Activated CD8-positive, alpha-beta memory T cell treated with anti-CD3 and anti-CD28 coated beads for 24 hours (primary cell): ENCODE data around the gene ATXN1.

Source experiments
- DNase-seq: peaks from one replicate; pipeline ENCODE4 v3.0.0-alpha.2; 2020

The ATXN1 gene

DNA sequence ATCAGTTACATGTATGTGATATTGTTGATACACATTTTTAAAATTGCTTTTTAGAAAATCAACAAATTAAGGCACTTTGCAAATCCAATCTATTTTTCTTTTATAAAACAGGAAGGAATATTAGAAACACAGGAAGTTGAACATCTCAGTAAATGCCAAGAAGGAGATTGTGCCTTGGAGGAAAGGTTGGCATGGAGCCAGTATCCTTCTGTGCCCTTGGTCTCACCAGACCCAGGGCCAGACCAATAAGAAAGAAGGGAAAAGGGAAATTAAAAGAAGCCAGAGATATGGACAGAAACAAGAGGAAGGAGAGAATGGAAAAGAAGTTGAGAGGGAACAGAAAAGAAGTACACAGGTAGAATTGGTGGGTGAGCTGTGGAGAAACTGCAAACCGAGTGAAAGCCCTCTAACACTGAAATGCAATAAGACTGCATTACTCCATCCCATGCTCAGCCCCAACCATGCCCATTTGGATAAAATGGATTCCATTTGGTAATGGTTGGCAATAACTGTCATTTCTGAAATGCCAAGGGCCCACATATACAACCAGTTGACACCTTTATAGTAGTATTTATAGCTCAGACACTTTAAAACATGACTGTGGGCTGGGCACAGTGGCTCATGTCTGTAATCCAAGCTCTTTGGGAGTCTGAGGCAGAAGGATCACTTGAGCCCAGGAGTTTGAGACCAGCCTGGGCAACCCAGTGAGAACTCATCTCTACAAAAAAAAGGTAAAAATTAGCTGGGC, 389.1 kb downstream of the ATXN1 start:
- DNase-seq, result no peak

DNA sequence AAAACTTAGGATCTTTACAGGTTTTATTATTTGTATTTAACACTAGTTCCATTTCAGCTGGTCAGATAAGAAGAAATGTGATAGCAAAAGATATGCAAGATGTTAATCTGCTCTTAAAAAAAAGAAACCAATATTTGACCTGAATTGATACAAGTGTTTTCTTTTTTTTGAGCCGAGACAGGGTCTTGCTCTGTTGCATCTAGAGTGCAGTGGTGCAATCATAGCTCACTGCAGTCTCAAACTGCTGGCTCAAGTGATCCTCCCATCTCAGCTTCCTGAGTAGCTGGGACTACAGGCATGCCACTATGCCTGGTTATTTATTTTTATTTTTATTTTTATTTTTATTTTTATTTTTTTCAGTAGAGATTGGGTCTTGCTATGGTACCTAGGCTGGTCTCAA, 389.9 kb downstream of the ATXN1 start:
- DNase-seq, result no peak

DNA sequence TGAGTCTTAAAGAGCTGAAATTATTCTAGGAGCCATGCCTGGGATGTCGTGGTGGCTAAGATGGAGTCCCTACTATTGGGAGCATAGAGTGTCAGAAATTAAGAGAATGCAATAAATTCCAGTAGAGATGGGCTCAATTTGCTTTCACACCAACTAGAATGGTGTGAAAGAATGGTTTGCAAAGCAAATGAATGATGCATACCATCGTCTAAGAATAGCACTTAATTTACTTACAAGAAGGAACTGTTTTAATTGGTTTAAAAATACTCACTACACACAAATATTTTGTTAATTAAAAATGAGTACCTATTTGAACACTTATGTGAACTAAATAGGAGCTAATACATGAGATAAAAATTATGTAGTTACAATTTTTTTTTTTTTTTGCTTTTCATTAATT, 390.3 kb downstream of the ATXN1 start:
- no peak for DNase-seq

DNA sequence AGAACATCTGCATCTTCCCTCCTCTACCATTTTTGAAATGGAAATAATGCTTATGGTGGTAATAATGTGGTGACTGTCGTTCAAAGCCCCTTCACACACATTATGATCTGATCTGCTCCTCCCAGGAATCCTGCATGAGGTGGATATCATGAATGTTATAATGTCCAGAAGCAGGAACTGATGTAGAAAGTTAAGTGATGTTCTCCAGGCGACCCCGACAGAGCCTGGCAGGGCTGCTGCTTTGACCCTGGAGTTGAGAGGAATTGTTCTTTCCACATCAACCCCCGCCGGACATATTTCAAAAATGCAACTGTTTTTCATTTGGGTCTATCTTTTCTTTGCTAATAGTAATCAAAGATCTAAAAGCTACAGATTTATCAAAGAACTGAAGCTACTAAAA, 391.3 kb downstream of the ATXN1 start:
- no peak for DNase-seq

GRCh38 chr6:16369140-16369745, 392.0 kb downstream of the ATXN1 start:
- DNase-seq, result no peak

DNA sequence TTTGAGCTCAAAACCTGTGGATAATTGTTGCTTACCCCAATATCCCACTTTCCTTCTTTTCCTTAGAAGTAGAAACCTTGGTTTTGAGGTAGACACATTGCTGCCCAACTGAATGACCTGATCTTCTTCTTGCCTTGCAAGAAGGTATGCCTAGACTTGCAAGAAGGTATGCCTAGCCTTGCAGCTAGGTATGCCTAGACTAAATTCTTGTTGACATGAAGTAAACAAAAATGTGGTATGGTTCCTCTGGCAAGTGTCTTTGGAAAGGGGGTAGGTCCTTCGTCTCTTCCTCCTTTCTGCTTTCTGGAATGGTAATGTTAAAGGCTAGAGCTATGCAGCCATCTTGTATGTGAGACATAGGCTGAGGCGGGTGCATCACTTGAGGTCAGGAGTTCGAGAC, 393.7 kb downstream of the ATXN1 start:
- DNase-seq, result no peak

DNA sequence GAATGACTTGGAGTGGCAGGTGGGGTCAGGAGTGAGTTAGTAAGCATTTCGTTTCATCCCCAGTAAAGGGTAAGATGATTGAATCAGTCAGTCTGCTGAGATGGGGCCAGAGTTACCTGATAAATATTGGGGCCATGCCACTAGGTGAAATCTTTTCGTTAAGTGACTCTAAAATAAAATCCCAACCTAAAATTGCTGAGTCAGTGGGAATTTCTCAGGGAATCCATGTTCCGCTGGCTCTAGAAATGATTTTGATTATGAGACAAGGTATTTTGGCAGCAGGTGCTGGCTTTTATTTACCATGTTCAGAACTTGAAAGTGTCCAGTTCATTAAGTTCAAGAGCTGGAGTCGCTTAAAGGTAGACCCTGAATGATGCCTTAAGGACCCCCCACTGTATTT, 397.5 kb downstream of the ATXN1 start:
- DNase-seq, result no peak

DNA sequence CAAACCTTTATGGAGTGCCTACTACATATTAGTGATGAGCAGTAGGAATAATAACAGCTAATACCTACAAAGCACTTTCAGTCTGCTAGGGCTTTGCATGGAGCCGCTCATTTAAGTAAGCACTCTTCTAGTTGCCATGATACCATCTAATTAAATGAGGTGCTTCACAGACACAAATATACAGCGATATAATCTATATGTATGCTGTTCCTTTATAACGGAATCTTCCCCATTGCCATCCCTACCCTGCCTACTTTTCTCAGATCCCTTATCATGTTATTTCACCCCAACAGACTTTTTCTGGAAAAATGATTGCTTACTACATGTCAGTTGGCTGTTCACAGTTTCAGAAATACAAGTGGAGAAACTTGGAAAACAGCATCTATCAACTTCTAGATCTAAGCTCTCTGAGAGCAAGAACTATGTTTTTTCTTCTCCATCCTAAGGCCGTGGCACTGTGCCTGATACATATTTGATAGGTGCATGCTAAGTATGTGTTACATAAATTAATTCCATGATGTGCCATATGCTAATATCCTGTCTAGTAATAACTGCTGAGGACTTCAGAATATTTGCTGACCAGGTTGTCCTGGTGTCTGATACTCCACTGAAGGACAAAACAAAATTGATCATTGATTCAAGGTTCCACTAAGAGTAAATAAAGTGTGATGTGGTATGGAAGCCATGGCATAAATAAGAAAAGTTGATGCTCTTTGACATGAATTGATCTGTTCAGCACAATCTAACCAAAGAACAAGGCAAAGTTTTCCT, 398.3 kb downstream of the ATXN1 start:
- no peak for DNase-seq

DNA sequence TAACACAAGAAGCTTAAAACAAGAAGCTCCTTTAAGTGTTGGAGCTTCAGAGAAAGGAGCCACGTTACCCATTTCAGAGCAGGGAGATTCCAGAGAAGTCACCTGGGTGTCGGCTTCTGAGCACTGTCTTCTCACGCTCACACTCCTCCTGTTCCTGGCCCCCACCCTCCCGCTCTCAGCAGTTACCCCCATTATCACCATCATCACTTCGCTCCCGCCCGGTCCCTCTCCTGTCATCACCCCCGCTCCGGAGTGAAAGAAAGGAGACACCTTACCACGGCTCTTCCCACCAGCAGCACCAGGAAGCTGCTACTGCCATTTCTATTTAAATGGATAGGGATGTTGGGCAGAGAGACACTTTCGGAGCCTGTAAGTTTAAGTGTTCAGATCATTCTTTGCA, 399.0 kb downstream of the ATXN1 start:
- no peak for DNase-seq

DNA sequence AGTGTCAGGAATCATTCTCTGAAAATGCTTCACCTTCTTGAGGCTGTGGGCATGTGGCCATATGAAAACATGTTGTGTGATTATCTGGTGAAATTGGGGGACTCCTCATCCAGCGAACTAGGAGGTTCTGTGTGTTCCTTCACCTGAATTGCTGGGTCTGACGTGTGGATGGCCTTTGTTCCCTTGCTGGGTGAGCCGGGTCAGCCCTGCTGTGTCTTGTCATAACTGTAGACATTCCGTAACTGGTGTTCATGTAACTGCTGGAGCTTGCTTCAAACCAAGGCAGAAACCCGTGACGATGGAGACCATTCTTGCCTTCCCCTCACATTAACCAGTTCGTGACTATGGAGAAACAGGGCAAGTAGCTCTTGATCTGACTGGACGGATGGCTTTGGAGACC, 399.4 kb downstream of the ATXN1 start:
- no peak for DNase-seq

DNA sequence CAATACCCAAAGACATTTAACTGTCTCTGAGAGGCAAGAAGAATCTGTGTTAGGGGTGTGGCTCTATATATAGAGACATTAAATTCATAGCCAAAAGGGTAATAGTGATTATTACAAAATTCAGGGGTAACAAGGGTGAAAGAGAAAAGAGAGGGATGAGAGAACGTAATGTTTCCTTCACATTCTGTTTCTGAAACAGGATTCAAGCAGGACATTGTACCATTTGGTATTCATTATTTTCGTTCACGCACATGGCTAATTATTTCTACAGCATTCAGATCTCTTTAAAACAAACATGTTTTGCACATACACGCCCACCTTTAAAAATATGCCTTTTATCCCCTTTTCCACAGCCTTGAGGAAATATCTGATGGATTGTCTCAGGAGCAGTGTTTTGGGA, 400.1 kb downstream of the ATXN1 start:
- no peak for DNase-seq

GRCh38 chr6:16360365-16360764, 400.9 kb downstream of the ATXN1 start:
- DNase-seq, result no peak

GRCh38 chr6:16359563-16359962, 401.7 kb downstream of the ATXN1 start:
- DNase-seq, result no peak

DNA sequence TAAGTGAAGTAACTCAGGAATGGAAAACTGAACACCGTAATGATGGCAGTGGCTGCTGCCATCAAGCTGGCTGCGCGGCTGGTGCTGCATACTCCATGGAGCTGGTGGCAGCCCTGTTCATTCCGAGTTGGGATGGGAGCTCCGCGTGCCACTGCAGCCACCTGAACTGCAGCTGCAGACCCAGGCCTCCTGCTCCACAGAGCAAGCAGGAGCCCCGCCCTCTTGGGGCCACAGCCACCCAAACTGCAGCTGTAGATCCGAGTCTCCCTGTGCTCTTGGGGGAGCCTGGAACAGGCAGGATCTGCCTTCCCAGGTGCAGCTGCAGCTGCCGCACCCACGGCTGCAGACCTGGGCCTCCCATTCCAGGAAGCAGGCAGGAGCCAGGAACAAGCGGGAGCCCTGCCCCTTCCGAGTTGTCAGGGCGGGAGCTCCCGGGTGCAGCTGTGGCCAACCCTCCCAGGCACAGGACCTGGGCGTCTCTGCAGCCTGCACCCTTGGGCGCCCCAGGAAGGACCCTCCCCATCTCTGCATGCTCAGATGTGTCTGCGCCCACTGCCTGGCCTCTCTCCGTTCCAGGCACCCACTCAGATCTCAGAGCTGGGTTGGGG, 402.6 kb downstream of the ATXN1 start:
- DNase-seq, result no peak

DNA sequence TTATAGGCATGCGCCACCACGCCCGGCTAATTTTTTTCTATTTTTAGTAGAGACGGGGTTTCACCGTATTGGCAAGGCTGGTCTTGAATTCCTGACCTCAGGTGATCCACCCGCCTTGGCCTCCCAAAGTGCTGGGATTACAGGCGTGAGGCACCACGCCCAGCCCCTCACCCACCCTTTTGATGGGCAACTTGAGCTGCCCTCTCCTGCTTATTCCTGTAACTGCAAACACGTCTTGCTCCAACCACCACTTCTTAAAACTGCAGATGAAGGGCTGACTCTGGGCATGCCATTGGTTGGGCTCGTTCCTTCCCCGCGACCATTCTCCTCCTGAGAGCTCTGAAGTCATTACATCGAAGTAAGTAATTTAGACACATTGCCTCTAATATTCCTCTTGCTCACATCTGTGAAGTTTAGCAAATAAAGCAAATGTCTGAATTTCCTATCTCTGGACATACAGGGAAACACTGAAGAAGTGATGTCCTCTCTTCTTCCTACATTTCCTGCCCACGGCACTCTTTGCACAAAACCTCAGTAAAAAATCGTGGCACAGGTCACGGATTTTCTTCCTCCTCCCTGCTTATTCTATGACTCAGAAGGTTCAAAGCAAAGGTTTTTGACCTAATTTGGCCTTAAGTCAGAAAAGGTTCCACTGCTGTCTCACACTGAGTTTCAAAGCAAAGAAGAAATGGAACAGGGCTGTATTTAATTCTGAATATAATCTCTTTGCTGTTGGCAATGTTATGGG, 405.4 kb downstream of the ATXN1 start:
- DNase-seq, result no peak

DNA sequence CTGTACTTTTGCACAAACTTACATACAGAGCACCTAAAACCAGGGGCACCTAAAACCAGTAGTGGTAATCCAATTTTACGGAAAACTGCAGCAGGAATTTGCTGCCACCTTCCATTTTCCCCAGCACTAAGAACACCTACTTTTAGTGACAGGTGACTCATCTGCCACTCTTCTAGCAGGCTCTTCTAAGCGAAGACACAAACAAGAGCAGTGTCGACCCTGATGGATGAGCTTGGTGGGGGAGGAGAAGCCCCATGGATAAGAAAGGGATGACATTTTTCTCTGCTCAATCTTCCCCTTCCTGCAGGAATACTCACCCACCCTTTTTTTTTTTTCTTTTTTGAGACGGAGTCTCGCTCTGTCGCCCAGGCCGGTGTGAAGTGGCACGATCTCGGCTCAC, 406.0 kb downstream of the ATXN1 start:
- DNase-seq, result no peak

DNA sequence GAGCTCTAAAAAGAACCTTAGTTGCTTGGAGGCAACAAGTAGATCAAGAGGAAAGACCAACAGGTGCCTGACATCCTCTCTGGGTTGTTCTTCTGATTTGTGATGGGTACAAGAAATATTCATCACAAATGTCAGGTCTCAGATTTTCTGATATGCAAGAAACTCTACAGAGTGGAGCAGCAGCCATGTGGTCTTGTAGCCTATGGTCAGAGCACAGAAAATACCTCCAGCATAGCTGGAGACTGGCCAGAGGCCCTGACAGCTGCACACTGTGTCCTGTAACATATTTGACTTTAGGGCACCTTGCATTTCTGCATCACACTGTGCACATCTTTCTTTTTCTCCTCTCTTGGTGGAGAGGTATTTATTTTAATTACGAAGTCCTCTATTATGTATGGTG, 406.6 kb downstream of the ATXN1 start:
- no peak for DNase-seq

GRCh38 chr6:16352821-16353438, 408.3 kb downstream of the ATXN1 start:
- DNase-seq, result peak; percentile 19

DNA sequence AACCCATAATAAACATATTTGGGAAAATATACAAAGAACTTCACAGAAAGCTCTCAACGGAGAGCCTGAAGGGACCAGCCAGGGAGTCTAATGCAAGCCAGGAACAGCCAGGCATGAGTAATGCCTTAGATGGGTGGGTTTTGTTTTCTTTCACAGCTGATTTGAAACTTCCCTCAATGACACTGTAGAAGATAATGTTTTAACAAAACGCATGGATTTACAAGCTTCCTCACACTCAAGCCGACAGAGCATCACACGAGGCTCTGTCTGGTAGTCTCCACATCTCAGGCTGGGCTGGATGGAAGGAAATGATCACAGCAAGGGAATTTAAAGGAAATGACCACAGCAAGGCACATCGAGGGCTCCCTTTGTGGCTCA, 409.0 kb downstream of the ATXN1 start:
- DNase-seq, result no peak

- no peak for DNase-seq
Observed at GRCh38 chr6:16349544-16349943, 411.7 kb downstream of the ATXN1 start.

DNA sequence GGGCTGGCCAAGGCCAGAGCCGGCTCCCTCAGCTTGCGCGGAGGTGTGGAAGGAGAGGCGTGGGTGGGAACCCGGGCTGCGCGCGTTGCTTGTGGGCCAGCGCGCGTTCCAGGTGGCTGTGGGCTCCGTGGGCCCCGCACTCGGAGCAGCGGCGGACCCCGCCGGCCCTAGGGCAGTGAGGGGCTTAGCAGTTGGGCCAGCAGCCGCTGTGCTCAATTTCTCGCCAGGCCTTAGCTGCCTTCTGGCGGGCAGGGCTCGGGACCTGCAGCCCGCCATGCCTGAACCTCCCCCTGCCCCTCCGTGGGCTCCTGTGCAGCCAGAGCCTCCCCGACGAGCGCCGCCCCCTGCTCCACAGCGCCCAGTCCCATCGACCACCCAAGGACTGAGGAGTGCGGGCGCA, 414.4 kb downstream of the ATXN1 start:
- no peak for DNase-seq
